ENCODE results near the gene AK4. TPM values are rescaled to one million over a fixed set of nuclear protein-coding genes. Genes with fewer than 3 reads are reported as not detected.
A peak's percentile ranks its signal among the peaks of the same experiment; 100 is the strongest.

The AK4 gene
- total RNA-seq, 1 donor = 0.86 TPM

DNA sequence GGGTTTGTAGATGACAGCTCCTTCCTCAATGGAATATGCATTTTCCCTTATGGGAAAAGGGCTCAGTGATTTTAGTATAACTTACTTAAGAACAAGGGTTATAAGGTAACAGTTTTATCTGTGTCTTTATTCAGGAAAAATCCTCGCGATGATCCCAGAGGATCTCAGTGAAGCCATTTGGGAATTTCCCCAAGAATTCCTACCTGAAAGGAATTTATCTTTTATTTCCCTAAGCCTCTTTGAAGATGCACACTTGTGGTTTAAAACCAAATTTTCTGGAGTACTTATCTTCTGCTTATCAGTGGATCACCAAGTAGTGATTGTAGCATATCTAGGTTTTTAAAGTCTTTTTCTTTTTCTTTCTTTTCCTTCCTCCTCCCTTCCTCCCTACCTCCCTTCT is 58.8 kb downstream of the AK4 start:
- no peak for TF ChIP-seq CTCF (IDR thresholded peaks at IDR 0.05; ENCODE audit: insufficient read depth, low read depth, low read length)
- H3K4me3 ChIP-seq (ENCODE audit: low read depth, low read length) = no peak overlapping the region
- DNase-seq (ENCODE audit: low read depth) = no peak

GRCh38 chr1:65207317-65207716 is 59.3 kb downstream of the AK4 start:
- TF ChIP-seq CTCF (IDR thresholded peaks at IDR 0.05; ENCODE audit: insufficient read depth, low read depth, low read length) = no peak
- no peak overlapping the region for H3K4me3 ChIP-seq (ENCODE audit: low read depth, low read length)
- DNase-seq (ENCODE audit: low read depth) = peak; percentile 25

- DNase-seq (ENCODE audit: low read depth) = no peak
- no peak for TF ChIP-seq CTCF (IDR thresholded peaks at IDR 0.05; ENCODE audit: insufficient read depth, low read depth, low read length)
- H3K4me3 ChIP-seq (ENCODE audit: low read depth, low read length) = no peak overlapping the region
Observed at GRCh38 chr1:65208563-65208973, 60.6 kb downstream of the AK4 start.

GRCh38 chr1:65209005-65209885 is 61.2 kb downstream of the AK4 start:
- H3K4me3 ChIP-seq (ENCODE audit: low read depth, low read length) = no peak overlapping the region
- DNase-seq (ENCODE audit: low read depth) = peak; percentile 47
- TF ChIP-seq CTCF (IDR thresholded peaks at IDR 0.05; ENCODE audit: insufficient read depth, low read depth, low read length) = peak; percentile 55

GRCh38 chr1:65210325-65210724 is 62.3 kb downstream of the AK4 start:
- H3K4me3 ChIP-seq (ENCODE audit: low read depth, low read length) = no peak overlapping the region
- TF ChIP-seq CTCF (IDR thresholded peaks at IDR 0.05; ENCODE audit: insufficient read depth, low read depth, low read length) = no peak
- DNase-seq (ENCODE audit: low read depth) = no peak

DNA sequence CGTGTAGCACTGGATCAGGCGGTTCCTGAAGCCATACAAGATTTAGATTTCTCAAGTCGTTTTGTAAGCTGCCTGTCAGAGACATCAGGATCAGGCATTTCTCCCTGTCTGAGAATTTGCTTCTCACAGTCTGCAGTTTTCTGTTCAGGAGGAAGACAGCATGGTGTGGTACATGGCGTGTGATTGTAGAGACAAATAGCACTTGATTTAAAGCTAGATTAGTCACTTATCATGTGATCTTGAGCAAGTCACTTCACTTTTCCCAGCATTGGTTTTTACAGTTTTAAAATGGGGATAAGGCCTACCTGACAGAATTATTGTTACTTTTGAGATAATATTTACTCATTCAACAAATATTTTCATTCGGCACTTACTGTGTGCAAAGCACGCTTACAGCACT is 63.3 kb downstream of the AK4 start:
- H3K4me3 ChIP-seq (ENCODE audit: low read depth, low read length) = no peak overlapping the region
- DNase-seq (ENCODE audit: low read depth) = no peak
- TF ChIP-seq CTCF (IDR thresholded peaks at IDR 0.05; ENCODE audit: insufficient read depth, low read depth, low read length) = no peak

All from fibroblast of villous mesenchyme (primary cell).